ENCODE results near the gene PIGN.

- TF ChIP-seq, protein P1, sequence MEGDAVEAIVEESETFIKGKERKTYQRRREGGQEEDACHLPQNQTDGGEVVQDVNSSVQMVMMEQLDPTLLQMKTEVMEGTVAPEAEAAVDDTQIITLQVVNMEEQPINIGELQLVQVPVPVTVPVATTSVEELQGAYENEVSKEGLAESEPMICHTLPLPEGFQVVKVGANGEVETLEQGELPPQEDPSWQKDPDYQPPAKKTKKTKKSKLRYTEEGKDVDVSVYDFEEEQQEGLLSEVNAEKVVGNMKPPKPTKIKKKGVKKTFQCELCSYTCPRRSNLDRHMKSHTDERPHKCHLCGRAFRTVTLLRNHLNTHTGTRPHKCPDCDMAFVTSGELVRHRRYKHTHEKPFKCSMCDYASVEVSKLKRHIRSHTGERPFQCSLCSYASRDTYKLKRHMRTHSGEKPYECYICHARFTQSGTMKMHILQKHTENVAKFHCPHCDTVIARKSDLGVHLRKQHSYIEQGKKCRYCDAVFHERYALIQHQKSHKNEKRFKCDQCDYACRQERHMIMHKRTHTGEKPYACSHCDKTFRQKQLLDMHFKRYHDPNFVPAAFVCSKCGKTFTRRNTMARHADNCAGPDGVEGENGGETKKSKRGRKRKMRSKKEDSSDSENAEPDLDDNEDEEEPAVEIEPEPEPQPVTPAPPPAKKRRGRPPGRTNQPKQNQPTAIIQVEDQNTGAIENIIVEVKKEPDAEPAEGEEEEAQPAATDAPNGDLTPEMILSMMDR (IDR thresholded peaks at IDR 0.05): no peak
- no peak for TF ChIP-seq POLR2A (IDR thresholded peaks at IDR 0.05)
Measured at GRCh38 chr18:62128157-62128556, 58.7 kb downstream of the PIGN start.
